SU-DHL-6 (cell line): Measurements from ENCODE around the gene PALMD.

ENCODE experiments used
- H2AFZ ChIP-seq: fragments of 200-600 bp; sonication (generic); 2 replicates; pipeline ENCODE4 v1.6.1; 2014; ENCODE audit warnings: low read depth, mild to moderate bottlenecking, moderate library complexity, mixed read lengths, antibody characterized with exemption, low read length; ENCODE audit not compliant: severe bottlenecking
- H3F3A ChIP-seq: fragments of 200-600 bp; shearing (Covaris generic); 2 replicates; pipeline ENCODE4 v1.6.0; 2016; ENCODE audit warnings: antibody characterized with exemption, mild to moderate bottlenecking; ENCODE audit not compliant: insufficient read depth
- H3K27ac ChIP-seq: fragments of 200-600 bp; sonication (generic); 2 replicates; pipeline ENCODE4 v1.5.1; 2016; ENCODE audit warnings: low read depth, mild to moderate bottlenecking, low read length, moderate library complexity, mixed read lengths
- H3K27me3 ChIP-seq: fragments of 200-600 bp; sonication (generic), shearing (Covaris generic); 2 replicates; pipeline ENCODE4 v1.6.0; 2014; ENCODE audit warnings: mild to moderate bottlenecking, low read length
- H3K36me3 ChIP-seq: fragments of 200-600 bp; sonication (generic); 2 replicates; pipeline ENCODE4 v1.6.1; 2014; ENCODE audit warnings: mild to moderate bottlenecking, low read length, mixed read lengths
- H3K4me2 ChIP-seq: fragments of 300-600, 200-600 bp; shearing (Covaris generic), sonication (generic); 2 replicates; pipeline ENCODE4 v1.6.0; 2014; ENCODE audit warnings: low read length, low read depth, mild to moderate bottlenecking; ENCODE audit not compliant: poor library complexity, severe bottlenecking
- H3K4me3 ChIP-seq: fragments of 200-600 bp; sonication (generic); 2 replicates; pipeline ENCODE4 v1.5.1; 2014; ENCODE audit warnings: antibody characterized with exemption, low read length, mild to moderate bottlenecking, mixed read lengths; ENCODE audit not compliant: insufficient read depth, poor library complexity, severe bottlenecking
- H3K79me2 ChIP-seq: fragments of 200-600 bp; sonication (generic); 2 replicates; pipeline ENCODE4 v1.6.1; 2014; ENCODE audit warnings: mild to moderate bottlenecking, low read length, moderate library complexity; ENCODE audit not compliant: insufficient read depth
- H3K9ac ChIP-seq: fragments of 200-600 bp; sonication (generic); 2 replicates; pipeline ENCODE4 v1.7.0; 2014; ENCODE audit warnings: mild to moderate bottlenecking, low read length
- H3K9me2 ChIP-seq: fragments of 200-600 bp; sonication (generic); replicated peaks from 2 replicates; pipeline ENCODE4 v1.6.1; 2014; ENCODE audit warnings: low read length; ENCODE audit not compliant: insufficient read depth
- H3K9me3 ChIP-seq: fragments of 200-600 bp; sonication (generic); 2 replicates; pipeline ENCODE4 v1.6.1; 2014; ENCODE audit warnings: low read length, mixed read lengths; ENCODE audit not compliant: insufficient read depth
- H4K20me1 ChIP-seq: fragments of 200-600 bp; sonication (generic); 2 replicates; pipeline ENCODE4 v1.6.1; 2014; ENCODE audit warnings: low read depth, mild to moderate bottlenecking, antibody characterized with exemption, low read length, moderate library complexity, mixed read lengths
- EZH2phosphoT487 ChIP-seq: fragments of 200-600 bp; sonication (generic), shearing (Covaris generic); conservative IDR thresholded peaks from 2 replicates; pipeline ENCODE4 v1.6.1; 2018; ENCODE audit warnings: mild to moderate bottlenecking, antibody characterized with exemption, low read length, moderate library complexity, mixed read lengths
- TF ChIP-seq, protein P1 (sequence below): fragments of 200-600 bp; sonication (generic); IDR thresholded peaks from one replicate; pipeline ENCODE4 v1.5.1; 2017; ENCODE audit warnings: antibody characterized with exemption, mild to moderate bottlenecking, low read length, moderate library complexity; ENCODE audit not compliant: insufficient read depth, poor library complexity, severe bottlenecking

The PALMD gene

DNA sequence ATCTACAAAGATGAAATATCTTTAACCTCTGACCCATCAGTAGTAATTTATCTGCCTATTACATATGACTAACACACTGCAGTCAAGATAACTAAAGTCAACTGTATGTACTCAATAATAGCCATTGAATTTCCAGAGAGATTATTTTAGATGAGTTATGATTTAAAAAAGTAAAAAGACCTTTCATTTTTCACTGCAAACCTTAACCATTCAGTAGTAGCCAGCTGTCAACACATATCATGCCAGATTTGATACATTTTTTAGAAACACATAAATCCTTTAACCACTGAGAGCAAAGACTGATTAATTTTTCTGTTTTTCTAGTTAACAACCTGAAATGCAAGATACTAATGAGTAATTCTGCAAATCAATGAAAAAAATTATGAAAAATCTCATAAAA, 31.0 kb downstream of the PALMD start:
- Histone ChIP-seq H2AFZ (no peak overlapping the region), H3K9me3 (no peaks in the 10 kb centered on the region), H4K20me1 (no peaks in the 10 kb centered on the region; the same call in 1 of the 2 replicates), H3K4me2 (no peak overlapping the region), H3F3A (no peaks in the 10 kb centered on the region), H3K36me3 (no peaks in the 10 kb centered on the region), H3K9ac (no peak overlapping the region), H3K4me3 (no peak overlapping the region), H3K9me2 (no peaks in the 10 kb centered on the region), H3K27ac (no peak overlapping the region), H3K27me3 (no peaks in the 10 kb centered on the region), H3K79me2 (no peaks in the 10 kb centered on the region)
- TF ChIP-seq, protein P1, sequence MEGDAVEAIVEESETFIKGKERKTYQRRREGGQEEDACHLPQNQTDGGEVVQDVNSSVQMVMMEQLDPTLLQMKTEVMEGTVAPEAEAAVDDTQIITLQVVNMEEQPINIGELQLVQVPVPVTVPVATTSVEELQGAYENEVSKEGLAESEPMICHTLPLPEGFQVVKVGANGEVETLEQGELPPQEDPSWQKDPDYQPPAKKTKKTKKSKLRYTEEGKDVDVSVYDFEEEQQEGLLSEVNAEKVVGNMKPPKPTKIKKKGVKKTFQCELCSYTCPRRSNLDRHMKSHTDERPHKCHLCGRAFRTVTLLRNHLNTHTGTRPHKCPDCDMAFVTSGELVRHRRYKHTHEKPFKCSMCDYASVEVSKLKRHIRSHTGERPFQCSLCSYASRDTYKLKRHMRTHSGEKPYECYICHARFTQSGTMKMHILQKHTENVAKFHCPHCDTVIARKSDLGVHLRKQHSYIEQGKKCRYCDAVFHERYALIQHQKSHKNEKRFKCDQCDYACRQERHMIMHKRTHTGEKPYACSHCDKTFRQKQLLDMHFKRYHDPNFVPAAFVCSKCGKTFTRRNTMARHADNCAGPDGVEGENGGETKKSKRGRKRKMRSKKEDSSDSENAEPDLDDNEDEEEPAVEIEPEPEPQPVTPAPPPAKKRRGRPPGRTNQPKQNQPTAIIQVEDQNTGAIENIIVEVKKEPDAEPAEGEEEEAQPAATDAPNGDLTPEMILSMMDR = no peak
- no peak for TF ChIP-seq EZH2phosphoT487

DNA sequence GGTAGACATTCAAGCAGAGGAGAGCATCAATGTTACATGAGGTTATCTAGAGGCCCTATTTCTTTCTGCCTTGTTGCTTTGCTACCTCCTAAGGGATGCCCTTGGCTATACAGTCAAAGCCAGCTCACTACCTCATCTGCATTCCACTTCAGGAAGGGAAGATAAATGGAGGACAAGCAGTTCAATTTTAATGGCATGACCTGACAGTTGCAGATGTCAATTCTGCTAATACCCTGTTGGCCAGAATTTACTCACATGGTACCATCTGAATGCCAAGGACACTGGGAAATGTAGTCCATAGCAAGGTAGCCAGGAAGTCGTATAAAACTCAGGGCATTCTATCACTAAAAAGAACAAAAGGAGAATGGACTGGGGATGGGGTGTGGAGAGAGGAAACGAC, 31.5 kb downstream of the PALMD start:
- H3K9me2 ChIP-seq = no peaks in the 10 kb centered on the region
- no peaks in the 10 kb centered on the region for H3K27me3 ChIP-seq
- no peak for TF ChIP-seq EZH2phosphoT487
- TF ChIP-seq, protein P1 = no peak
- H3K9ac ChIP-seq = no peak overlapping the region
- H4K20me1 ChIP-seq = no peaks in the 10 kb centered on the region; the same call in 1 of the 2 replicates
- no peaks in the 10 kb centered on the region for H3K9me3 ChIP-seq
- no peaks in the 10 kb centered on the region for H3F3A ChIP-seq
- H3K4me3 ChIP-seq = no peak overlapping the region
- H3K36me3 ChIP-seq = no peaks in the 10 kb centered on the region
- H3K27ac ChIP-seq = no peak overlapping the region
- H3K4me2 ChIP-seq = no peak overlapping the region
- no peaks in the 10 kb centered on the region for H3K79me2 ChIP-seq
- no peak overlapping the region for H2AFZ ChIP-seq

DNA sequence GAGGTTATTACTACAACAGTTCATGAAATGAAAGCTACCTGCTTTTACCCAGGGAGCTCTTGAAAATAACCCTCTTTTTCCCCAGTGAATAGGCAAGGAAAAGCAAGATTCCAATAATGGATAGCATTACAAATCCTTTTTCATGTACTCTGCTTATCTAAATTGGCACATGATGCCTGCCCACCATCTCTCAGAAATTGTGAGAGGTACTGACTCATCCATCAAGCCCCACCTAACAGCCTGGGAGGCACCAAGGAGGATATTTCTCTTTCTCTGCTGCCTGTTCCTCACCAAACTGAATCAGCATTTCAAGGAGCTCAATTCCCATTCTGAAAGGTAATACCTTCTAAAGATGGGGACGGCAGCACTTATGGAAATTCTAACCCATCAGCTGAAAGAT, 34.4 kb downstream of the PALMD start:
- no peaks in the 10 kb centered on the region; the same call in 1 of the 2 replicates for H4K20me1 ChIP-seq
- H3K36me3 ChIP-seq = no peaks in the 10 kb centered on the region
- H3K4me3 ChIP-seq = no peak overlapping the region
- H3K4me2 ChIP-seq = no peak overlapping the region
- H3K27me3 ChIP-seq = no peaks in the 10 kb centered on the region
- H3K27ac ChIP-seq = no peak overlapping the region
- H3K79me2 ChIP-seq = no peaks in the 10 kb centered on the region
- H3K9me2 ChIP-seq = no peaks in the 10 kb centered on the region
- no peak overlapping the region for H3K9ac ChIP-seq
- H3K9me3 ChIP-seq = no peaks in the 10 kb centered on the region
- no peak overlapping the region for H2AFZ ChIP-seq
- H3F3A ChIP-seq = no peaks in the 10 kb centered on the region
- TF ChIP-seq EZH2phosphoT487 = no peak
- TF ChIP-seq, protein P1 = no peak

DNA sequence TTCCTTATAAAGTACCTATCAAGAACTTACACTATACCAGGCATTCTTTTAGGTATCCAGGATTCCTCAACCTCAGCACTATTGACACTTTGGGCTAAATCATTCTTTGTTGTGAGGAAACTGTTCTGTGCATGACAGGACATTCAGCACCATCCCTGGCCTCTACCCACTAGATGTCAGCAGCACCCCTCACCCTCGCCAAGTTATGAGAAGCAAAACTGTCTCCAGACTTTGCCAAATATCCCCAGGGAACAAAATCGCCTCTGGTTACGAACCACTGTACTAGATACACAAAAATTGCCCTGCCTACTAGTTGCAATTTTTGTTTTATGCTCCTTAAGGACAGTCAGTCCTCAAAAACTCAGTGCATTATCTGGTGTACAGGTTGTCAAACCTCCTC, 35.7 kb downstream of the PALMD start:
- H3K9me2 ChIP-seq = no peaks in the 10 kb centered on the region
- no peaks in the 10 kb centered on the region for H3K27me3 ChIP-seq
- no peak overlapping the region for H3K27ac ChIP-seq
- H3K9ac ChIP-seq = no peak overlapping the region
- no peaks in the 10 kb centered on the region for H3K36me3 ChIP-seq
- no peak overlapping the region for H3K4me3 ChIP-seq
- no peaks in the 10 kb centered on the region for H3K79me2 ChIP-seq
- no peak overlapping the region for H3K4me2 ChIP-seq
- no peaks in the 10 kb centered on the region for H3F3A ChIP-seq
- no peaks in the 10 kb centered on the region; the same call in 1 of the 2 replicates for H4K20me1 ChIP-seq
- TF ChIP-seq, protein P1 = no peak
- TF ChIP-seq EZH2phosphoT487 = no peak
- no peaks in the 10 kb centered on the region for H3K9me3 ChIP-seq
- H2AFZ ChIP-seq = no peak overlapping the region
